Right hindlimb (tissue), 1 donor: ENCODE data around the gene KCNMB1.

Source experiments
- DNase-seq: peaks from one replicate; pipeline ENCODE4 v3.0.0-alpha.2; 2018

The KCNMB1 gene

DNA sequence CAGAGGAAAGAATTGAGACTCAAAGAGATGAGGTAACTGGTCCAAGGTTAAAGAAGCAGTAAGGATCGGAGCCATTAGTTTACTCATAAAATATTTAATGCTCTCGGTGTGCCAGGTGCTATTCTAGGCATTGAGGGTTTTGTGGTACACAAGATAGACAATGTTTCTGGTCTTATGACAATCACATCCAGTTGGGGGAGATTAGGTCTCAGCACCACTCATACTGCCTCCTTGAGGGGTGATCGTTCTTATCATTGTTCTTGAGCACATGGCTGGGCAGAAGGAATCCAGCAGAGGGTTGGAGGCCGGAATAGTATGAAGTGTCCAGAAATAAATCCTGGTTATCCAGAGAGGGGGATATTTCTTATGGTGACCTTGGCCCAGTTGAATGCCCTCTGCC lies 50.9 kb downstream of the KCNMB1 start:
- DNase-seq, result no peak

DNA sequence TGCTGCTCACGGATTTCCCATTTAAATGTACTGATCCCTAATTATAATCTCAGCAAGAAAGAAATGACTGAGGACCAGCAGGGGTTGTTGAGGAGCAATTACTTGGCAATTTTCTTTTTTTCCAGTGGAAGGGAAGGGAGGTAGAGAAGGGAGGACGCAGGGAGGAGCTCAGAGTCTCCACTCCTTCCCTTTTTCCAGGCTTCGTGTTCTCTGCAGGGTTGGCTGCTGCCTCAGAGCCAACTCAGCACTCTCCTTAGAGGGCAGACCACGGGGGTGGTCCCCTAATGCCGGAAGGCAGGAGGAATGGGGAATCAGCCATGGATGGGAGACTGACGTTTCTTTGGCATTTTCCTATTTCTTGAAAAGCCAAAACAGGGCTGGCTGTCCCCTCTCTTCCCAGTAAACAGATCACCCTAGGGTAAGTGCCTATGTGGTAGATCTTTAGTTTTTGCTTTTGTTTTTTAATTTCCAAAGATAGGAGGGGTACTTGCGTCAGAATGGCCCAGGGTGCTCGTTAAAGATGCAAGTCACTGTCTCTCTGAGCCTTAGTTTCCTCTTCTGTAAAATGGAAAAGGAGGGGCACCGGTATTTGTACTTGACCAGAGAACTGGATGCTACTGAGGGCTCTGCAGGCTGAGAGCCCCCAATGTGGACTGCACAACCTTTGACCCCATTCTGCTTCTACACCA lies 52.0 kb downstream of the KCNMB1 start:
- no peak for DNase-seq

DNA sequence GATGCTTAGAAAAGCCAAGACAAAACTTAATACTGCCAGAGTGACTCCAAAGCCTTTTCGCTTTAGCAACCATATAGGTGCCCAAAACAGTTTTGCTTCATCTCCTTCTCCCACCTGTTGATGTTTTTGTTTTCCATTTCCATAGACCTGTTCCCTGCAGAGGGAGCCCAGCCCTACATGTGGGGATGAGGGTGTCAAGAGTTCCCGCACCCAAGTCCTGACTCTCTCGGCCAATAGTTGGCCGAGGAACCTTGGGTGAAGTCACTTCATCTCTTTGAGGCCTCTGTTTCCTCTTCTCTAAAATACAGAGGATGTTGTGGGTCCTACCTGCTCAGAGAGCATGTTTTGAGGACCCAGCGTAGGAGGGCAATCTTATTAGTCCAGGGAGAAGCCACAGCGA lies 53.1 kb downstream of the KCNMB1 start:
- DNase-seq, result no peak

DNA sequence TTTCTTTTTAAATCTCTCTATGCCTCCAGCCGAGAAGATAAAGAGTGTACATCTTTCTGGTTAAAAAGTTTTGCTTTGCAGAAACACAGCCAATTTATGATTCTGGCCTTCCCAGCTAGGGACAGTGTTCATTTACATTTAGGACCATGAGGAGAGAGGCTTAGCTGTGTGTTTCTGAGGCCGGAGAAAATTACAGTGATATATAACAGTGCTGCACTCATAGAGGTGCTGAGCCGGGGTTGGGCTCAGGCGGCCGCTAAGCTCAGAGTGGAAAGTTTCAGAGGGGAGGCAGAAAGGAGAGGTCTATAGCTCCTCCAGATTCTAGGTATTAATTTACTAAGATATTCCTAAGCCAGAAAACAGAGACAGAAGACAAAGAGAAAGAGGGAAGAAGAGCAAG lies 54.5 kb downstream of the KCNMB1 start:
- no peak for DNase-seq

DNA sequence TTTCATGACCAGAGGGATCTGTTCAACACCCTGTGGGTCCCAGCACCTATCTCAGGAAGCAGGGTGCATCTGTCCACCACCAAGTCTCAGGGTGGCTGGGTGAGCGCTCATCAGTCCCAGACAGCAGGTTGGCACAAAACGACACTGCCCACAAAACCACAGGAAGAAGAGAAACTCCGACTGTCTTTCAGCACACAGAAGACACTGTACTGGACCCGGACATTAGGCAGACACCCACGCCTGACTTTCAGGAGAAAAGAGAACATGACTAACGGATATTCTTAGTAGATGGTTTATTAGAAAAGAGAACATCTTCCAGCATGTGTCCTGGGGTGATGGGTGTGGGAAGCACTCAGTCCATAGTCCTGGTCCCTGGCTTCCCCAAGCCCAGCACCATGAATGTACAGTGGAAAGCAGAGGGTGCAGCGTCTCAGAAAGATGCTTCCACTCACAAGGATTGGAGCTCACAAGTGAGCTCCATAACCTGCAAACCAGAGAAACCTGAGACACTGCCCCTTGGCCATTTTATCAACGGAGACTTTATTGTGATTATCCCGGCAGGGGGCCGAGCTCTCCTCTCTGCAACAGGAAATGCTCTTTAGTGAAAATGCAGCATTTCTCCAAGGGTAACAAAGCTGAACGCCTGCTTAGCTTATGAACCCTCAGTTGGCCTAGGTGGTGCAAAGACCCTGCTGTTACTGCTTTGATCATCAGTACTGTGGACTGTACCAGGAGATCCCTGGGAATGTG lies 55.8 kb downstream of the KCNMB1 start:
- DNase-seq, result no peak

DNA sequence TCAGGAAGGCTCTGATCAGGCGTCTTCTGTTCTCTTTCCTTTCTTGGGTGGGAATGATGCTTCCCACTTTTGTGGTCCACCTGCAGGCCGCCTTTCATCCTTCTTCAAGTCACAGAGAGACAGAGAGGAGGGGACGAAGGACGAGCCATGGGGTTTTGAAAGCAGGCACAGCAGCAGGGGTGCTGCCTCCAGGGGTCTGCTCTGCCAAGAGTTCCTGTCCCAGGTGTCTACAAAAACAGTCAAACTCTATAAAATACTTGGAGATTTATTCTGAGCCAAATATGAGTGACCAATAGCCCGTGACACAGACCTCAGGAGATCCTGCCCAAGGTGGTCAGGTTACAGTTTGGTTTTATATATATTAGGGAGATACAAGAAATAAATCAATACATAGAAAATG lies 57.1 kb downstream of the KCNMB1 start:
- no peak for DNase-seq

DNA sequence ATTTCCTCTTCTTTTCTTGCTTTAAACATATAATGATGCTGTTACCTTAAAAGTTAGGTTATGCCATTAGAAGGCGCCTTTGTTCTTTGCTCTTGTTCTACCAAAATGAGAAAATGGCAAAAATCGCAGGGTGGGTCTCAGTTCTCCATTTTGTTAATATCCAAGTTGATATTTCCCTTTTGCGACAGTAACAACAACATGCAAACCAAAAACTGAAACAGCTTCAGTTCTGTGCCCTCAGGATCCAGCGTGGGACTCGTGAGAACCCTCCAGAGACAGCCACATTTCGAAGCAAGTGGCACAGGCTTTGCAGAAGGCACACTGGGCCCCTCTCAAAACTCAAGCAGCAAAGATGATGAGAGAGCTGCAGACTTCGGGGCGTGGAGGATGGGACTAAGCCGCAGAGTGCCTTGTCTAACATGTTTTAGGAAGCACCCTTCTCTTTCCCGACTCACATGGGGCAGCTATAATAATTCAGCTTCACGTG lies 58.6 kb downstream of the KCNMB1 start:
- no peak for DNase-seq

DNA sequence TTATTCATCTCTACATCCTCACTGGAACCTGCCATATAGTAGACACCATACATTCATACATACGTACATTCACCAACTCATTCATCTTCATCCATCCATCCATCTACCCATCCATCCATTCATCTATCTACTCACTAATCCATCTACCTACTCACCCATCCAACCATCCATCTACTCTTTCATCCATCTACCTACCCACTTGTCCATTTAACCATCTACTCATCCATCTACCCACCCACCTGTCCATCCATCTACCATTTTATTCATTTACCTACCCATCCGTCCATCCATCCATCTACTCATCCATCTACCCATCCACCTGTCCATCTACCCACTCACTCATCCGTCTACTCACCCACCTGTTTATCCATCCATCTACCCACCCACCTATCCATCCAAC lies 59.6 kb downstream of the KCNMB1 start:
- DNase-seq, result no peak

DNA sequence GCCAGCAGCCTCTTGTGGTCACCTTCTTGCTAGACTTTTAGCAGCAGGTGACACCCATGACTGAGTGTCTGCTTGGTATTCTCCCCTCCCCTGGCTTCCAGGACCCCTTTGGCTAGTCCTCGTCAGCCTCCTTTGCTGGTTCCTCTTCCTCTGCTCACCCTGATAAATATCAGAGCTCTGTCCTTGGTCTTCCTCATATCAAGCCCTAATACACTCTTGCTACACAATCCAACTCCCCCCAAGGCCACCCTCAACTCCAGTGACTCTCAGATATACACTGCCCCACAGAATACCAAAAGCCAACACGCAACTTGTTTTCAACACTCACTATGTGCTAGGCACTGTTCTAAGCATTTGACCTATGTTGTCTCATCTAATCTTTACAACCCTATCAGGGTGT lies 61.3 kb downstream of the KCNMB1 start:
- no peak for DNase-seq

DNA sequence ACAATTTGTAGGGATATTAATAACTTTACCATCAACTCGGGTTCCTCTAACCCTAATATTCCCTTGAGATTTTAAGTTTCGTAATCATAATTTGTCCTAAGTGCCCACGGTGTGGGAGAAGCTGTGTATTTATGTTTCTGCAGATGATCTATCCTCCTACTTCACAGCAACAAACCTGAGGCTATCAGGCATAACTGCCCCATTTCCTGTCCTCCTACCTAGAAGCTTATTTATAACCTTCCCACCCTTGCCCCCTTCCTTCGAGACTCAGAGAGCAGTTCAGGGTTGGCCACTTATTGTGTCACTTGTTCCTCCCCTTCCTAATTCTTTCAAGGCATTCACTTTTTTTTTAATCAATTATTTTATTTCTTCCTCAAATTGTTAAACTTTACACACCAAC lies 62.0 kb downstream of the KCNMB1 start:
- DNase-seq, result no peak
